Cardiac muscle cell (in vitro differentiated cells and primary cell): ENCODE measurements around the gene P2RX3. TPM values are rescaled to one million over a fixed set of nuclear protein-coding genes. Genes with fewer than 3 reads are reported as not detected.

Experiments used
- DNase-seq, 2 donors: peaks; one replicate each; pipeline versions ENCODE4 v3.0.0 to v3.0.0-alpha.2; 2010 to 2017; ENCODE audit warnings: low read depth in 1 of 2, low spot score in 1 of 2
- H3K27ac ChIP-seq: fragments of 200-600 bp; sonication (generic); 2 replicates; pipeline ENCODE4 v1.5.1; 2016
- H3K27me3 ChIP-seq: fragments of 200-600 bp; sonication (generic); 2 replicates; pipeline ENCODE4 v1.6.0; 2016; ENCODE audit warnings: control low read depth
- H3K36me3 ChIP-seq: fragments of 200-600 bp; sonication (generic); 2 replicates; pipeline ENCODE4 v1.5.1; 2016; ENCODE audit warnings: control low read depth
- H3K4me1 ChIP-seq: fragments of 200-600 bp; sonication (generic); 2 replicates; pipeline ENCODE4 v1.8.1; 2017; ENCODE audit warnings: low read depth, mild to moderate bottlenecking, mixed run types
- H3K4me3 ChIP-seq: fragments of 200-600 bp; sonication (generic); 2 replicates; pipeline ENCODE4 v1.5.1; 2016; ENCODE audit warnings: mild to moderate bottlenecking
- H3K9me3 ChIP-seq: fragments of 200-600 bp; sonication (generic); 2 replicates; pipeline ENCODE4 v1.5.1; 2017; ENCODE audit warnings: low read depth, mild to moderate bottlenecking, control low read depth
- CTCF ChIP-seq: IDR thresholded peaks from 2 replicates; pipeline ENCODE4 v1.5.1; 2012; ENCODE audit warnings: low read depth, mild to moderate bottlenecking, low read length
- polyA plus RNA-seq: library from polyadenylated mRNA; unstranded; fragments of >200 nt; fragmentation: Nextera tagmentation; extraction: Ambion mirVana; gene quantifications from 2 replicates; pipeline ENCODE4 v1.2.1, GENCODE V29; 2016
- total RNA-seq: library from RNA; depleted of rRNA; stranded (reverse); fragments of >200 nt; gene quantifications from 2 replicates; pipeline ENCODE4 v1.2.3, GENCODE V29; 2016

Gene P2RX3
- total and polyA plus RNA-seq, 2 experiments from 2014 or later: 0.09 to 0.62 TPM

- Histone ChIP-seq H3K9me3 (no peaks in the 10 kb centered on the region), H3K4me1 (no peaks in the 10 kb centered on the region), H3K27ac (no peak overlapping the region), H3K36me3 (no peaks in the 10 kb centered on the region), H3K27me3 (no peaks in the 10 kb centered on the region), H3K4me3 (no peak overlapping the region)
- no peak for DNase-seq
- TF ChIP-seq CTCF: no peak
Observed at GRCh38 chr11:57391539-57391938, 53.4 kb downstream of the P2RX3 start.

- no peaks in the 10 kb centered on the region for H3K9me3 ChIP-seq
- no peak overlapping the region for H3K27ac ChIP-seq
- H3K4me1 ChIP-seq: no peaks in the 10 kb centered on the region
- H3K36me3 ChIP-seq: no peaks in the 10 kb centered on the region
- TF ChIP-seq CTCF: no peak
- H3K27me3 ChIP-seq: no peaks in the 10 kb centered on the region
- no peak for DNase-seq
- no peak overlapping the region for H3K4me3 ChIP-seq
Observed at GRCh38 chr11:57392066-57392762, 54.1 kb downstream of the P2RX3 start.

GRCh38 chr11:57392763-57393105 lies 54.6 kb downstream of the P2RX3 start:
- DNase-seq: no peak

GRCh38 chr11:57394203-57394965 lies 56.2 kb downstream of the P2RX3 start:
- TF ChIP-seq CTCF: no peak
- no peak for DNase-seq
- H3K4me3 ChIP-seq: no peak overlapping the region
- H3K27ac ChIP-seq: no peak overlapping the region
- no peaks in the 10 kb centered on the region for H3K36me3 ChIP-seq
- H3K9me3 ChIP-seq: no peaks in the 10 kb centered on the region
- no peaks in the 10 kb centered on the region for H3K4me1 ChIP-seq
- H3K27me3 ChIP-seq: no peaks in the 10 kb centered on the region

More at GRCh38 chr11:57392763-57393105, 54.6 kb downstream of the P2RX3 start:
- no peaks in the 10 kb centered on the region for H3K4me1 ChIP-seq
- TF ChIP-seq CTCF: no peak
- no peak overlapping the region for H3K27ac ChIP-seq
- H3K9me3 ChIP-seq: no peaks in the 10 kb centered on the region
- no peaks in the 10 kb centered on the region for H3K36me3 ChIP-seq
- H3K4me3 ChIP-seq: no peak overlapping the region
- no peaks in the 10 kb centered on the region for H3K27me3 ChIP-seq

- Histone ChIP-seq H3K27me3 (no peaks in the 10 kb centered on the region), H3K4me1 (no peaks in the 10 kb centered on the region), H3K9me3 (no peaks in the 10 kb centered on the region), H3K27ac (no peak overlapping the region), H3K36me3 (no peaks in the 10 kb centered on the region), H3K4me3 (no peak overlapping the region)
- DNase-seq: no peak
- TF ChIP-seq CTCF: no peak
Observed at GRCh38 chr11:57395905-57396623, 57.9 kb downstream of the P2RX3 start.
